Nephron (organoid): ENCODE results near the gene MAP3K7.
"Not testable (repeated sequence)": the region's sequence is repeated elsewhere in the genome, so short reads cannot be mapped to it uniquely, and the experiment has no call there.

Experiments used
- H3K27ac Mint-ChIP-seq, 3 experiments: 2 replicates each; pipeline ENCODE4 v1.8.0; 2020; ENCODE audit warnings: mixed read lengths in 3 of 3, mild to moderate bottlenecking in 2 of 3, moderate library complexity in 1 of 3
- H3K27me3 Mint-ChIP-seq: 2 replicates; pipeline ENCODE4 v1.8.0; 2021; ENCODE audit warnings: low read depth, mild to moderate bottlenecking, moderate library complexity, mixed read lengths
- H3K36me3 Mint-ChIP-seq: 2 replicates; pipeline ENCODE4 v1.8.0; 2020; ENCODE audit warnings: low read depth, mixed read lengths
- H3K4me1 Mint-ChIP-seq: 2 replicates; pipeline ENCODE4 v1.8.0; 2020; ENCODE audit warnings: mixed read lengths
- H3K4me3 Mint-ChIP-seq, 3 experiments: 2 replicates each; pipeline ENCODE4 v1.8.0; 2020; ENCODE audit warnings: mild to moderate bottlenecking in 3 of 3, mixed read lengths in 3 of 3, moderate library complexity in 2 of 3
- H3K9me3 Mint-ChIP-seq: 2 replicates; pipeline ENCODE4 v1.8.0; 2020; ENCODE audit warnings: mixed read lengths
- CTCF ChIP-seq, 3 experiments: fragments of 200-600 bp; sonication (generic); IDR thresholded peaks; one replicate each; pipeline ENCODE4 v1.5.0; 2021; ENCODE audit warnings: antibody characterized with exemption in 3 of 3; ENCODE audit not compliant: unreplicated experiment in 3 of 3

The MAP3K7 gene

GRCh38 chr6:90575267-90575666 is 11.6 kb downstream of the MAP3K7 start:
- H3K36me3 Mint-ChIP-seq: peaks cover 10% of the 10 kb centered on the region
- H3K9me3 Mint-ChIP-seq: no peaks in the 10 kb centered on the region
- H3K4me3 Mint-ChIP-seq: no peak overlapping the region
- H3K4me1 Mint-ChIP-seq: no peaks in the 10 kb centered on the region
- H3K27ac Mint-ChIP-seq: no peak overlapping the region
- H3K27me3 Mint-ChIP-seq: no peaks in the 10 kb centered on the region
- TF ChIP-seq CTCF (IDR thresholded peaks at IDR 0.05; ENCODE audit: unreplicated experiment in 3 of 3): no peak

GRCh38 chr6:90574610-90575009 is 12.3 kb downstream of the MAP3K7 start:
- H3K9me3 Mint-ChIP-seq: no peaks in the 10 kb centered on the region
- peaks cover 17% of the 10 kb centered on the region for H3K36me3 Mint-ChIP-seq
- H3K27ac Mint-ChIP-seq: no peak overlapping the region
- TF ChIP-seq CTCF (IDR thresholded peaks at IDR 0.05; ENCODE audit: unreplicated experiment in 3 of 3): no peak
- H3K27me3 Mint-ChIP-seq: no peaks in the 10 kb centered on the region
- no peaks in the 10 kb centered on the region for H3K4me1 Mint-ChIP-seq
- no peak overlapping the region for H3K4me3 Mint-ChIP-seq

- Mint-ChIP-seq H3K36me3 (peaks cover 27% of the 10 kb centered on the region), H3K4me3 (no peak overlapping the region), H3K9me3 (peaks cover 3% of the 10 kb centered on the region), H3K4me1 (no peaks in the 10 kb centered on the region), H3K27me3 (no peaks in the 10 kb centered on the region), H3K27ac (no peak overlapping the region)
- TF ChIP-seq CTCF (IDR thresholded peaks at IDR 0.05; ENCODE audit: unreplicated experiment in 3 of 3): no peak
Measured at GRCh38 chr6:90573624-90574023, 13.2 kb downstream of the MAP3K7 start.

GRCh38 chr6:90572856-90573255 is 14.0 kb downstream of the MAP3K7 start:
- Mint-ChIP-seq H3K4me3 (no peak overlapping the region), H3K36me3 (peaks cover 34% of the 10 kb centered on the region), H3K27me3 (no peaks in the 10 kb centered on the region), H3K4me1 (no peaks in the 10 kb centered on the region), H3K27ac (no peak overlapping the region), H3K9me3 (peaks cover 6% of the 10 kb centered on the region)
- TF ChIP-seq CTCF (IDR thresholded peaks at IDR 0.05; ENCODE audit: unreplicated experiment in 3 of 3): no peak

- Mint-ChIP-seq H3K4me3 (no peak overlapping the region), H3K4me1 (no peaks in the 10 kb centered on the region), H3K27ac (no peak overlapping the region), H3K27me3 (no peaks in the 10 kb centered on the region), H3K36me3 (peaks cover 68% of the 10 kb centered on the region), H3K9me3 (peaks cover 28% of the 10 kb centered on the region)
- TF ChIP-seq CTCF (IDR thresholded peaks at IDR 0.05; ENCODE audit: unreplicated experiment in 3 of 3): no peak
Measured at GRCh38 chr6:90569223-90569622, 17.6 kb downstream of the MAP3K7 start.

- not testable (repeated sequence) for H3K4me3 Mint-ChIP-seq, H3K27me3 Mint-ChIP-seq, H3K4me1 Mint-ChIP-seq, H3K27ac Mint-ChIP-seq
- Mint-ChIP-seq H3K36me3 (peaks cover 83% of the 10 kb centered on the region), H3K9me3 (peaks cover 37% of the 10 kb centered on the region)
Measured at GRCh38 chr6:90567682-90568081, 19.2 kb downstream of the MAP3K7 start.

- not testable (repeated sequence) for H3K4me3 Mint-ChIP-seq, H3K4me1 Mint-ChIP-seq, H3K27me3 Mint-ChIP-seq, H3K27ac Mint-ChIP-seq
- H3K9me3 Mint-ChIP-seq: peaks cover 33% of the 10 kb centered on the region
- peaks cover 82% of the 10 kb centered on the region for H3K36me3 Mint-ChIP-seq
Measured at GRCh38 chr6:90562341-90562740, 24.5 kb downstream of the MAP3K7 start.
